Posterior vena cava (tissue), 2 donors: ENCODE measurements around the gene TRIM8. TPM values are rescaled to one million over a fixed set of nuclear protein-coding genes. Genes with fewer than 3 reads are reported as not detected.
"Not testable (repeated sequence)": the region's sequence is repeated elsewhere in the genome, so short reads cannot be mapped to it uniquely, and the experiment has no call there.

Experiments used
- DNase-seq: peaks from one replicate; pipeline ENCODE4 v3.0.0-alpha.2; 2020; ENCODE audit warnings: low spot score
- intact Hi-C, 2 donors: fragments of 100-400 bp; cut with DNase I; formaldehyde crosslinking; loops; one replicate each; pipeline versions ENCODE4 v1.14.1 to v1.14.2; 2022 to 2023
- total RNA-seq, 2 donors: library from RNA; stranded (reverse); fragmentation: NEBNext Ultra II Directional; extraction: Animal tissue kit (Norgen Biotek cat#: 25700); gene quantifications; one replicate each; pipeline ENCODE4 v1.2.1, GENCODE V29; 2021
- donor health status: DM: yes; HTN: yes; CAD: no.
- donor health status: DM: yes; HTN: yes; CAD: no.

The TRIM8 gene
- total RNA-seq, 2 donors from 2014 or later, result 122 to 125 TPM

- intact Hi-C loops, result no loop called here
- no peak for DNase-seq
Measured at GRCh38 chr10:102657451-102657850, 13.2 kb downstream of the TRIM8 start.

DNA sequence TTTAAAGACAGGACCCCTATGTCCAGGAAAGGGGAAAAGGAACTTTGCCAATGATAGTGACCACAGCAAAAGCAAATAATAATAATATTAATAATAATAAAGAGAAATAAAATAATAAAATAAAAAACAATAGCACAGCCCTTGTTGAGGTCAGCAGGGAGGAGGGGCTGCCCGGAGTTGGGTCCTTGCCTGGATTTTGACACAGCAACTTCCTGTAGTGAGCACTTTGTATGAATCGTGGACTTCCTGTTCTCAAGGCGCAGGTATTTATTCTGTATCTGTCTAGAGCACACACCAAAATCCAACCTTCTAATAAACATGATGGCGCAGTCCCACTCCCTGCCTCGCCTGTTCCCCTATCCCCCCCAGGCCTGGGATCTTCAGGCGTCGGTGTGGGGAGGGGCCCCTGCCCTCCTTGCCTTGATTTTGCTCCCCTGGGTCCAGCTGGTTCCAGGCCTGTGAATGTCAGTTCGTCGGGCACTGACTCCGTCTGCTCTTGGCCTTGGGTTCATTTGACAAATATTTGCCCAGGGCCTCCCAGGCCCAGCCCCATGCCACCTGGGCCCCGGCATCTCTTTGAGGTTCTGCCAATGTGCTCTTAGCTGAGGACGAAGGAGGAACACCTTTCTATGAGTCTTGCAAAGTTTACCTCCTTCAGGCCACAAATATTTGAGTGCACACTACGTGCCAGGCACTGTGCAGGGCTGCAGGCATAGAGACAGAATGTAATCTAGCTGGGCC, 13.9 kb downstream of the TRIM8 start:
- intact Hi-C loops, result no loop called here
- DNase-seq, result no peak

GRCh38 chr10:102658802-102659201, 14.5 kb downstream of the TRIM8 start:
- intact Hi-C loops, result no loop called here
- no peak for DNase-seq

DNA sequence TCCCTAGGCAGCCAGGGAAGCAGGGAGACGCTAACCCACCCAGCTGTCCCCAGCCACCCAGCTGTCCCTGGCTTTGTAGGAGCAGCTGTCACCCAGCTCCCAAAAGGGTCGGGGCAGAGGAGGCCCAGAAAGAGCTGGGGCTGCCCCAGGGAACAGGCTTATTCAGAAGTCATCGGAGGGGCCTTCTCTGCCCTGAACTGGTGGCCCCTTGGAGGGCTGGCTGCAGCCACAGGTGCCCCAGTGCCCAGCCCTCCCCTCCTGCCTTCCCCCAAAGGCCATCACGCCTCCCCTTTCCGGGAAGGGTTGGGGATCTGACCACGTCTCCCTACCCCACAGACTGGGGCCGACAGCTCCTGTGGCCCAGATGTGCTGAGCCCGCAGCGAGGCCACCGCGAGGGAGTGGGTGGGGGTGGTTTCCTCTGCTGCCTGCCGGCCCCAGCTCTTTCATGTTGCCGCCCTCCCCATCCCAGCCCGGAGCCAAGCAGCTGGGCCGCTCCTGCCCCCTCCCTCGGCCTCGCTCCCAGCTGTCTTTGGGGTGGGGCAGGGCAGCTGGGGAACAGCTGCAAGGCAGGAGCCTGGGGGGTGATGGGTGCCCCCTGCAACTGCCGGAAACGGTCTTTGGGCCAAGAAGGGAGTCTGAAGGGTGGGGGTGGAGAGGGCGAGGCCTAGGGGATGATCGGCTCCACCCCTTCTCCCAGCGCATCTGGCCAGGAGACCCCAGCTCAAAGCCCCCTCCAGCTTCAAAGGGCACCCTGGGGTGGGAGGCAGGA, 16.8 kb downstream of the TRIM8 start:
- no peak for DNase-seq
- intact Hi-C loops, result no loop called here

DNA sequence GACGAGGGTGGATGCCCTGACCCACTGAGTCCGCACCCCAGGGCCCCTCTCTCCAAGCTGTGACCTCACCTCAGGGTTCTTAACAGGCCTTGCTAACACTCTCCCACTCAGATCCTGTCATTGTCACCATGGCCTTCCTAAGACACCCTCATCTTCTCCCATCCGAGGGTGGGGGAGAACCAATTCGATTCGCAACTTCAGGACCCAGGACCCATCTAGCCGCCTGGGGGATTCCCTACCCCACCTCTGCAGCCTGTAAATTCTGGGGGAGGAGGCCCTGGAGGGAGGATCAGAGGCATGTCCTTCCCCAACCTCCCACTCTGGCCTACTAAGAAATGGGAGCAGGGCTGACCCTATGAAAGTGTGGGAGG, 17.4 kb downstream of the TRIM8 start:
- intact Hi-C loops, result no loop called here
- DNase-seq, result no peak

GRCh38 chr10:102665904-102666509, 21.7 kb downstream of the TRIM8 start:
- intact Hi-C loops, result no loop called here
- DNase-seq, result no peak

DNA sequence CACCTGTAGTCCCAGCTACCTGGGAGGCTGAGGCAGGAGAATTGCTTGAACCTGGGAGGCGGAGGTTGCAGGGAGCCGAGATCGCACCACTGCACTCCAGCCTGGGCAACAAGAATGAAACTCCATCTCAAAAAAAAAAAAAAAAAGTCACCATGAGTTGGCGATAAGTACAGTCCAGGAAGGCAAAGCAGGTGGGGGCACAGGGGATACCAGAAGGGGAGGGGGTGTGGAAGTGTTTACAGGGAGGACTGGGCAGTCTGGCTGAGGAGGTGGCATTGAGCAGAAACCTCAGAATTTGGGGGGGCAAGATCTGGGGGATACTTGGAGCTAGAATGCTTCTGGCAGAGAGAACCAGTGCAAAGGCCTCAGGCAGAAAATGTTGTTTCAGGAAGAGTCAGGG, 23.1 kb downstream of the TRIM8 start:
- peak; percentile 15 for DNase-seq
- intact Hi-C loops, result not testable (repeated sequence)

DNA sequence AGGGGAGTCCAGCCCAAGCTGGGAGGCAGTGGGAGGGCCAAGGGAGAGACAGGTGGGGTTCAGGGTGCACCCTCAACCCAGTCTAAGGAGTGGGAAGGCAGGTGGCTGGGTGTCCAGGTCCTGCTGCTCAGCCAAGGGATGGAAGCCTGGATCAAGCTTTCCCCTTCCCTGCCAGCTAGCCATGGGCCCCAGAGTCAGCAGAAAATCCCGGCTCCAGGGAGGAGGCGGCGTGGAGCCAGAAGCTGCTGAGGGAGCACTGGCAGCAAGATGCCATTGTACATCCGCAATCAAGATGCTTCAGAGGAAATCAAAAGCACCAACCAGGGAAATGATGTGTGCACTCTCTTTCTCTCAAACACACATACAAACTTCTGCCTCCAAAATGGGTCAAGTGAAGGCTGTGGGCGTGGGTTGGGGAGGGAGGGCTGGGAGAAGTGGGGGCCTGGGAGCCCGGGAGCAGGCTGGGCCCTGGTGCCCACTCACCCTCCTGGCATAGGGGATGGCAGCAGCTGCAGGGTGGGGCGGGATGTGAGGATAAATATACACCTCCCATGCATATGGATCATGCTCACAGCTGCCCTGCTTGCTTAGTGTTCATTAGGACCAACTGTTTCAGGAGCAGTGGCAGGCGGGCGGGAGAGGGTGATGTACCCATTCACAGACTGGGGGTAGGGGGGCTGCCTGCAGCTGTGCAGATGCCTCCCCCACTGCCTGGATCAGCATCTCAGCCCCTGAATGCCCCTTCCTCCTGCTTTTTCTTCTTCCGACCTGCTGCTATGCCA, 24.2 kb downstream of the TRIM8 start:
- intact Hi-C loops, result no loop called here
- peak; percentile 72 for DNase-seq

GRCh38 chr10:102669206-102670064, 25.2 kb downstream of the TRIM8 start:
- intact Hi-C loops, result no loop called here
- peak; percentile 79 for DNase-seq

- intact Hi-C loops, result no loop called here
- DNase-seq, result no peak
Measured at GRCh38 chr10:102670065-102670670, 25.9 kb downstream of the TRIM8 start.

DNA sequence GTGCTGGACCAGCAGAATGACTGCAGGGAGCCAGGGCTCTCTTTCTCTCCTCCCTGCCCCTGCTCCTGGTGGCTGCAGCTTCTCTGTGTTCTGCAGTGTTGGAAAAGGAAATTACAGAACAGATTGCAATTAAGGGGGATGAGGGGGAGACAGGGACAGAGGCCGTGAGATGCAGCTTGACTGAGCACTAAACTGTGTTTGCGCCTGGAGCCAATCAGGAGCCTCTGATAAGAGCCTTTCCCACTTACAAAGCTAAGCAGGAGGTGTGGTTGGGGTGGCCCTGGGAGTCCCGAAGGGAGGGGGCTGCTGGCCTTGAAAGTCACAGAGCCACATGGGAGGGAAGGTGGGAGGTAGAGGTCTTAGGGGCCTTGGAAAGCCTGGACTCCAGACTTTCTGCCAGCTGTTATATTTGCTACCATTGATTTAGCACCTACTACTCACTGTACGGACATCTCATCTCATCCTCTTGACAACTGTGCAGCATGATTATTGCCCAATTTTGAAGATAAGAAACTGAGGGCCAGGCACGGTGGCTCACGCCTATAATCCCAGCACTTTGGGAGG, 26.7 kb downstream of the TRIM8 start:
- no peak for DNase-seq
- intact Hi-C loops, result no loop called here

GRCh38 chr10:102673236-102673818, 29.0 kb downstream of the TRIM8 start:
- no peak for DNase-seq
- intact Hi-C loops, result no loop called here

GRCh38 chr10:102673819-102674511, 29.7 kb downstream of the TRIM8 start:
- peak; percentile 87 for DNase-seq
- intact Hi-C loops, result no loop called here

GRCh38 chr10:102674566-102674965, 30.3 kb downstream of the TRIM8 start:
- DNase-seq, result no peak
- intact Hi-C loops, result no loop called here

GRCh38 chr10:102675011-102675665, 30.9 kb downstream of the TRIM8 start:
- intact Hi-C loops, result no loop called here

DNA sequence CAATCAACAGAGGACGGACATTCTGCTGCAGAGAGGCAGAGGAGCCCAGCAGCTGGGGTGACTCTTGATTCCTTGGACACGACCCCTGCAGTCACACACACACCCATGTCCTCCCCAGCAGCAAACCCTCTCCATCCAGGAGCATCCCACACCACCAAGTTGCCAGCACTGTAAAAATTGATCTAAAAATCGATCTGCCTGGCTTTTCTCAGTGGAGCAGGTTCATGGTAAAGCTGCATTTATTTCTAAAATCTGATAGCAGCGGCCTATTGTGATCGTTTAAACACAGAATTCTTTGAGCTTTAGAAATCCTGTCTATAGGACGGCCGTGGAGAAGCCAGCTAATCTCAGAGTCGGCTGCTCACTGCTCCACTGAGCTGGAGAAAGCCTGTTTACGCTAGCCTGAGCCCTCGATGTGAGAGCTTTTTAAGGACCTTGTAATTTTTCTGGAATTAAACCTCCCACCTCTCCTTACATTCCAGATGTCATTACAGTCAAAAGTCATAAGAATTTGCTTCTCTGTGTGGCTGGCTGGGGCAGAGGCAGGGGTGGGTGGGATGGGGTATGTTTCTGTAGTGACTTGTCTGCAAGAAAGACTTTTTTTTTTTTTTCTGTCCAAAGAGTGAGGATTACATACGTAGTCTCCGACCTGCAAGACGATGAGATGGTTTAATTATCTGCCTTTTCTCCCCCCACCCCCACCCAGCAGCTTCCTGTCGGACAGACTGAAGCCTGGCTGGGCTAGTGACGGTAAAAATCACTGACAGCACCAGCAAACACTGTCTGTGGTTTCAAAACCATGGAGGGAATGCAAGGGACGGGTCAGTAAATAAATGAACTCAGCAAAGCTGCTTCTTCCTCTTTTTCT, 31.6 kb downstream of the TRIM8 start:
- no peak for DNase-seq
- intact Hi-C loops, result no loop called here

More at GRCh38 chr10:102675011-102675665, 30.9 kb downstream of the TRIM8 start:
- DNase-seq, result no peak
